ENCODE data around the gene UBAC2. TPM values are rescaled to one million over a fixed set of nuclear protein-coding genes. Genes with fewer than 3 reads are reported as not detected.
"Not testable (repeated sequence)": the region's sequence is repeated elsewhere in the genome, so short reads cannot be mapped to it uniquely, and the experiment has no call there.

Gene UBAC2
- total RNA-seq, 1 experiment from 2014 or later = 103 TPM

- POLR2A ChIA-PET = no interaction called here
- H3K27me3 ChIP-seq (replicated peaks; ENCODE audit: control insufficient read depth, insufficient read depth, low read length) = no peaks in the 10 kb centered on the region
- no peaks in the 10 kb centered on the region for H3K4me1 ChIP-seq
Observed at GRCh38 chr13:99228737-99229691, 28.4 kb downstream of the UBAC2 start.

DNA sequence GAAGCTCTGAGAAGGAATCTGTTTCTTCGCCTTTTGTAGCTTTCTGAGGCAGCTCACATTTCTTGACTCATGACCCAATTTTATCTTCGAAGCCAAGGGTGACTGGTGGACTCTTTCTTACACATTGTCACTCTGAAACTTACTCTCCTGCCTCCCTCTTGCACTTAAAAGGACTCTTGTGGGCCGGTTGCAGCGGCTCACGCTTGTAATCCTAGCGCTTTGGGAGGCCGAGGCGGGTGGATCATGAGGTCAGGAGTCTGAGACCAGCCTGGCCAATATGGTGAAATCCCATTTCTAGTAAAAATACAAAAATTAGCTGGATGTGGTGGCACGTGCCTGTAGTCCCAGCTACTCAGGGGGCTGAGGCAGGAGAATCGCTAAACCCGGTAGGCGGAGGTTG, 29.9 kb downstream of the UBAC2 start:
- H3K36me3 ChIP-seq (ENCODE audit: control insufficient read depth, insufficient read depth, low read length); H3K4me1 Mint-ChIP-seq (ENCODE audit: low read depth, unreplicated experiment); H3K4me3 Mint-ChIP-seq (ENCODE audit: unreplicated experiment); H3K4me1 ChIP-seq; H3K36me3 Mint-ChIP-seq (ENCODE audit: insufficient read depth, unreplicated experiment); DNase-seq; H3K4me3 ChIP-seq (ENCODE audit: low read depth, low read length); CTCF ChIA-PET; BruUV-seq (replicated peaks); H3K9me3 ChIP-seq; H3K27ac Mint-ChIP-seq (ENCODE audit: unreplicated experiment); POLR2A ChIA-PET; intact Hi-C loops (cut with micrococcal nuclease; ENCODE audit: unreplicated experiment); H3K27me3 ChIP-seq (replicated peaks; ENCODE audit: control insufficient read depth, insufficient read depth, low read length); H3K27me3 Mint-ChIP-seq (ENCODE audit: insufficient read depth, unreplicated experiment); H3K9me3 Mint-ChIP-seq (ENCODE audit: unreplicated experiment): not testable (repeated sequence)

More at GRCh38 chr13:99228737-99229691, 28.4 kb downstream of the UBAC2 start:
- H3K27me3 Mint-ChIP-seq (ENCODE audit: insufficient read depth, unreplicated experiment) = no peaks in the 10 kb centered on the region
- CTCF ChIA-PET = no interaction called here
- intact Hi-C loops (cut with micrococcal nuclease; ENCODE audit: unreplicated experiment) = no loop called here
- peaks cover 12% of the 10 kb centered on the region for H3K36me3 Mint-ChIP-seq (ENCODE audit: insufficient read depth, unreplicated experiment)
- no peak for TF ChIP-seq CTCF (IDR thresholded peaks at IDR 0.05; ENCODE audit: insufficient read depth in 1 of 2, low read depth in 1 of 2, low read length in 1 of 2, severe bottlenecking in 1 of 2, unreplicated experiment in 1 of 2)
- H3K4me3 Mint-ChIP-seq (ENCODE audit: unreplicated experiment) = no peak overlapping the region
- H3K9me3 Mint-ChIP-seq (ENCODE audit: unreplicated experiment) = no peaks in the 10 kb centered on the region
- no peak overlapping the region for H3K4me3 ChIP-seq (ENCODE audit: low read depth, low read length)
- no peak for DNase-seq
- no peaks in the 10 kb centered on the region; the same call in 1 of the 2 replicates for H3K36me3 ChIP-seq (ENCODE audit: control insufficient read depth, insufficient read depth, low read length)
- H3K9me3 ChIP-seq = no peaks in the 10 kb centered on the region
- BruUV-seq (replicated peaks) = no TSS peak
- peaks cover 8% of the 10 kb centered on the region for H3K4me1 Mint-ChIP-seq (ENCODE audit: low read depth, unreplicated experiment)
- H3K27ac Mint-ChIP-seq (ENCODE audit: unreplicated experiment) = no peak overlapping the region

GRCh38 chr13:99230991-99231390, 30.3 kb downstream of the UBAC2 start:
- Histone ChIP-seq H3K36me3 (ENCODE audit: control insufficient read depth, insufficient read depth, low read length) (no peaks in the 10 kb centered on the region; the same call in 1 of the 2 replicates), H3K9me3 (no peaks in the 10 kb centered on the region), H3K4me3 (ENCODE audit: low read depth, low read length) (no peak overlapping the region), H3K27me3 (replicated peaks; ENCODE audit: control insufficient read depth, insufficient read depth, low read length) (no peaks in the 10 kb centered on the region), H3K4me1 (no peaks in the 10 kb centered on the region)
- TF ChIP-seq CTCF (IDR thresholded peaks at IDR 0.05; ENCODE audit: insufficient read depth in 1 of 2, low read depth in 1 of 2, low read length in 1 of 2, severe bottlenecking in 1 of 2, unreplicated experiment in 1 of 2) = no peak
- peaks cover 8% of the 10 kb centered on the region for H3K4me1 Mint-ChIP-seq (ENCODE audit: low read depth, unreplicated experiment)
- intact Hi-C loops (cut with micrococcal nuclease; ENCODE audit: unreplicated experiment) = no loop called here
- no peaks in the 10 kb centered on the region for H3K9me3 Mint-ChIP-seq (ENCODE audit: unreplicated experiment)
- no peak overlapping the region for H3K4me3 Mint-ChIP-seq (ENCODE audit: unreplicated experiment)
- no peak overlapping the region for H3K27ac Mint-ChIP-seq (ENCODE audit: unreplicated experiment)
- no peaks in the 10 kb centered on the region for H3K27me3 Mint-ChIP-seq (ENCODE audit: insufficient read depth, unreplicated experiment)
- ChIA-PET CTCF (no interaction called here), POLR2A (no interaction called here)
- no peak for DNase-seq
- no TSS peak for BruUV-seq (replicated peaks)
- peaks cover 6% of the 10 kb centered on the region for H3K36me3 Mint-ChIP-seq (ENCODE audit: insufficient read depth, unreplicated experiment)
